A673 (cell line): ENCODE data around the gene MGLL.

Experiments used
- EZH2 ChIP-seq: fragments of 200-600 bp; sonication (generic); IDR thresholded peaks from 2 replicates; pipeline ENCODE4 v1.6.1; 2017; ENCODE audit warnings: borderline replicate concordance, low read depth, mild to moderate bottlenecking, mixed read lengths, antibody characterized with exemption, low read length; ENCODE audit not compliant: poor library complexity, severe bottlenecking
- TF ChIP-seq, protein P1 (sequence below): fragments of 300-800, 200-600 bp; sonication (generic); conservative IDR thresholded peaks from 2 replicates; pipeline ENCODE4 v1.5.1; 2017; ENCODE audit warnings: low read depth, mild to moderate bottlenecking, antibody characterized with exemption, low read length, moderate library complexity, mixed read lengths

DNA sequence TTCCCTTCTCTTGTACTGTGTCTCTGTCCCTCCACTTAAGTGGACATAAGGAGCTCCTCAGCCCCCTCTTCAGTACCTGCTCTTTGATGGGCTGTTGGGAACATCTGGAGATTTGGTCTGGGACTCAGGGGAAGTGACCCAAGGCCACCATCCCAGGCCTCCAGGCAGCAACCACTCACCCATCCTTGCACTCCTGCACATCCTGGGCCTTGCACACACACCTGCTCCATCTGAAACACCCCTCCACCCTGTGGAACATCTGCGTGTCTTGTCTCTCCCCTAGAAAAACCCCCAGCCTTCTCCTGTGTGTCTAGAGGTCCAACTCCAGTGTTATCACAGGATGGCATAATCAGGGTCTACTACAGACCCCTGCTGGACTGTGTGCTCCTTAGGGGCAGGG is 75.2 kb downstream of the MGLL start:
- TF ChIP-seq, protein P1, sequence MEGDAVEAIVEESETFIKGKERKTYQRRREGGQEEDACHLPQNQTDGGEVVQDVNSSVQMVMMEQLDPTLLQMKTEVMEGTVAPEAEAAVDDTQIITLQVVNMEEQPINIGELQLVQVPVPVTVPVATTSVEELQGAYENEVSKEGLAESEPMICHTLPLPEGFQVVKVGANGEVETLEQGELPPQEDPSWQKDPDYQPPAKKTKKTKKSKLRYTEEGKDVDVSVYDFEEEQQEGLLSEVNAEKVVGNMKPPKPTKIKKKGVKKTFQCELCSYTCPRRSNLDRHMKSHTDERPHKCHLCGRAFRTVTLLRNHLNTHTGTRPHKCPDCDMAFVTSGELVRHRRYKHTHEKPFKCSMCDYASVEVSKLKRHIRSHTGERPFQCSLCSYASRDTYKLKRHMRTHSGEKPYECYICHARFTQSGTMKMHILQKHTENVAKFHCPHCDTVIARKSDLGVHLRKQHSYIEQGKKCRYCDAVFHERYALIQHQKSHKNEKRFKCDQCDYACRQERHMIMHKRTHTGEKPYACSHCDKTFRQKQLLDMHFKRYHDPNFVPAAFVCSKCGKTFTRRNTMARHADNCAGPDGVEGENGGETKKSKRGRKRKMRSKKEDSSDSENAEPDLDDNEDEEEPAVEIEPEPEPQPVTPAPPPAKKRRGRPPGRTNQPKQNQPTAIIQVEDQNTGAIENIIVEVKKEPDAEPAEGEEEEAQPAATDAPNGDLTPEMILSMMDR = no peak
- no peak for TF ChIP-seq EZH2
